ENCODE measurements around the gene HMCN1. TPM values are rescaled to one million over a fixed set of nuclear protein-coding genes. Genes with fewer than 3 reads are reported as not detected.

Gene HMCN1
- total RNA-seq, 1 donor from 2014 or later, result 1.6 TPM

DNA sequence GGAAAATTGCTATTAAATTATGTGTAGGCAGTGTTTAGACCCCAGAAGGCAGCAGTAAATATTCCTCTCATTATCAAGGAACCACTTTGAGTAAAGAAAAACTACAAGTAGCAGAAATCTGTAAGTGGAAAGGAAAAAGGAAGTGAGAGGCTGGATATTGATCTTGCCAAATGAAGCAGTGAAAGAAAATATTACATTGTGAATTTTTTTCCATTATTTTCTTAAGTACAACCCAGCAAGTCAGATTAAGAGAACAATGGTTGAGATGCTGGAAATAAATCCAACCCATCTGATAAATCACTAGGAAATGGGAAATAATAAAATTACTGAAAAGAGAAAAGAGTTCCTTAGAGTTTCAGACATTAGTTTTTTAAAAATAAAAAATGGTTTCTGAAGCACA, 106.7 kb downstream of the HMCN1 start:
- H3K4me3 ChIP-seq (ENCODE audit: low read depth, low read length), result no peak overlapping the region

DNA sequence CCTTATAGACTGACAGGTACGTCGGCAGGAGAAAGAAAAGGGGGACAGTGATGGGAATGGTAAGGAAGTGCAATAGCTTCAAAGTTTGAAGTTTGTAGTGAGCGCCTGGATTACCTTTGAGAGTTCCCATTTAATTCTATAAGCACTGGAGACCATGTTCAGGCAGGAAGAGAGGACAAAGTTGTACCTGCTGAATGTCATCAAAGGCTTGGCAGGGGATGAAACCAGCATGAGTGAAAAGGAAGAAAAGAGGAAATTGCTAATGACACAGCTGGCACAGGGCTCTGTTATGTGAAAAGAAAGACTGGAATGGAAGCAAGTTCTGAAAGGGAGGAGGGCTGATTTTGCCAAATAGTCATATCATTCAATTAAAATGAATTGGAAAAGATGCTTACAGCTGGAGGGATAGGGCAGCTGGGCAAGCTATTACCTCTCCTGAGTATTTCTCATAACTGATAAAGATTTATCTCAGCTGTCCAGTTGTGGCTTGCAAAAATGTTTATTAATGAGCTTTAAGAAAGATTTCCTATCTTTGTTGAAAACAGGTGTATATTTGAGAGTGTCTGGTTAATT, 109.2 kb downstream of the HMCN1 start:
- H3K4me3 ChIP-seq (ENCODE audit: low read depth, low read length), result no peak overlapping the region
- no peak for DNase-seq (ENCODE audit: low read depth)
- TF ChIP-seq, protein P1, sequence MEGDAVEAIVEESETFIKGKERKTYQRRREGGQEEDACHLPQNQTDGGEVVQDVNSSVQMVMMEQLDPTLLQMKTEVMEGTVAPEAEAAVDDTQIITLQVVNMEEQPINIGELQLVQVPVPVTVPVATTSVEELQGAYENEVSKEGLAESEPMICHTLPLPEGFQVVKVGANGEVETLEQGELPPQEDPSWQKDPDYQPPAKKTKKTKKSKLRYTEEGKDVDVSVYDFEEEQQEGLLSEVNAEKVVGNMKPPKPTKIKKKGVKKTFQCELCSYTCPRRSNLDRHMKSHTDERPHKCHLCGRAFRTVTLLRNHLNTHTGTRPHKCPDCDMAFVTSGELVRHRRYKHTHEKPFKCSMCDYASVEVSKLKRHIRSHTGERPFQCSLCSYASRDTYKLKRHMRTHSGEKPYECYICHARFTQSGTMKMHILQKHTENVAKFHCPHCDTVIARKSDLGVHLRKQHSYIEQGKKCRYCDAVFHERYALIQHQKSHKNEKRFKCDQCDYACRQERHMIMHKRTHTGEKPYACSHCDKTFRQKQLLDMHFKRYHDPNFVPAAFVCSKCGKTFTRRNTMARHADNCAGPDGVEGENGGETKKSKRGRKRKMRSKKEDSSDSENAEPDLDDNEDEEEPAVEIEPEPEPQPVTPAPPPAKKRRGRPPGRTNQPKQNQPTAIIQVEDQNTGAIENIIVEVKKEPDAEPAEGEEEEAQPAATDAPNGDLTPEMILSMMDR (conservative IDR thresholded peaks at IDR 0.05; ENCODE audit: low read depth, low read length), result no peak

More for the DNA sequence above, 106.7 kb downstream of the HMCN1 start:
- TF ChIP-seq, protein P1 (conservative IDR thresholded peaks at IDR 0.05; ENCODE audit: low read depth, low read length), result no peak
- DNase-seq (ENCODE audit: low read depth), result no peak

DNA sequence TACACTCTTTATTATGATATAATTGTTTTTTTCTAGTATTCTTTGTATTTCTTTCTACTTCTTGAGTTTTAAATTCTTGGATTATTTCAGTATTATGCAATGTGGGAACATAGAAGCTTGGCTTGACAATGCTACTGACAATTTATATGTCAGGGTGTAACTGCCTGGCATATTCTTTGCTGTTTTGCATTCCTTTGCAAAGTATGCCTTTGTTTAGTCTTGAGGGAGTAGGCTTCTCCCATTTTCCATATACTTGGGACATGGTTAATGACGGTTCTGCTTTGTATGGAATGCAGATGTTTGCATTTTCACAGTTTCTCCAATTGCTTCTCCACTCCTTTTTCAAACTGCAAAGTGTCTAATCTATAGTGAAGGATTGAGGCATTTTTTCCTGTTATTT, 109.8 kb downstream of the HMCN1 start:
- DNase-seq (ENCODE audit: low read depth), result no peak
- TF ChIP-seq, protein P1 (conservative IDR thresholded peaks at IDR 0.05; ENCODE audit: low read depth, low read length), result no peak
- no peak overlapping the region for H3K4me3 ChIP-seq (ENCODE audit: low read depth, low read length)

DNA sequence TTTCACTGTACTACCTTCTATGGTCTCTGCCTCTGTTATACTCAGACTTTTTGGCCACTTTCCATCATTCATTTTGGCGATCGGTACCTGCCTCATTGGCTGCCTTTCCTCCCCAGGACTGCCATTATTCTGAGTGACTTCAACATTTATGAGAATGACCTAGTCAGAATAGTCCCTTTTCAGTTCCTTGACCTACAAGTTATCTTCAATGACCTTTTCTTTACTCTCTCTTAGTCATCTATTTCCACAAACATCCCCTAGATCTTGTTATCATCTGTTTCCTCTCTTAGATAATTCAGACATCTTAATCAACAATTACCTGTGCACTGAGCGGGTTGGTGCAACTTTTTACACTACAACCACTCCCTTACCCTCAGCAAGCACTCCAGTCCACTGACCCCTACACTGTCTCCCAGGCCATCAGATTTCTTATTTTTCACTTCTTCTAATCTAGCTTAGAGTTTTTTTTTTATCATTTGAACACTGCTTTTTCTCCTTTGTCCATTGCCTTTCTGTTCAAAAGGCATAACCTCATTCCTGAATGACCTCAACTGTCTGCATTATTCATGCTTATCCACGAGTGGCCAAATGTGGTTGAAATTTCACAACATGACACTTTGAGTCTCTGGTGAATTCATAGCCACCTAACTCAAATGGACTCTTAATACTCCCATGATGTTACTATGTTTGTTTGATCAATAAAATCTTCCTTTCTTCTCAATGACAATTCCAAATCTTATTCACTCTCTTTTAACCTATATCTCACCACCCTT, 112.7 kb downstream of the HMCN1 start:
- no peak overlapping the region for H3K4me3 ChIP-seq (ENCODE audit: low read depth, low read length)
- DNase-seq (ENCODE audit: low read depth), result peak; percentile 76
- TF ChIP-seq, protein P1 (conservative IDR thresholded peaks at IDR 0.05; ENCODE audit: low read depth, low read length), result no peak

DNA sequence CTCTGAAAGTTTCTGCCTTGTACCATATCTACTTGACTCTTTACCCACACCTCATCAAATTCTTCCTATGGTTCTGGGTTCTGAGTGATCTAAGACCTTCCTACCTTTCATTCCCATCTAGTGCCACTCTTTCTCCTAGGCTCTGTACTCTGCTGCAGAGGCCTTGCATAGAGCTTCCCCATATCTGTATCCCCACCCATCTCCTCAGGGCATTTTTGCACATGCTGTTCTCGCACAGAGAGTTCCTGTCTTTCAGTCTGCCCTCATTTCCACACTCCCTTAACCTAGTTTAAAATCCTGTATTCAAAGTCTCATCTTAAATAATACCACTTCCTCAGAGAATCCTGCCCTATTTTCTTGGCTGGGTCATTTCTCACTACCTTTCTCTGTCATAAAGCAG, 114.8 kb downstream of the HMCN1 start:
- H3K4me3 ChIP-seq (ENCODE audit: low read depth, low read length), result no peak overlapping the region
- no peak for DNase-seq (ENCODE audit: low read depth)
- TF ChIP-seq, protein P1 (conservative IDR thresholded peaks at IDR 0.05; ENCODE audit: low read depth, low read length), result no peak

DNA sequence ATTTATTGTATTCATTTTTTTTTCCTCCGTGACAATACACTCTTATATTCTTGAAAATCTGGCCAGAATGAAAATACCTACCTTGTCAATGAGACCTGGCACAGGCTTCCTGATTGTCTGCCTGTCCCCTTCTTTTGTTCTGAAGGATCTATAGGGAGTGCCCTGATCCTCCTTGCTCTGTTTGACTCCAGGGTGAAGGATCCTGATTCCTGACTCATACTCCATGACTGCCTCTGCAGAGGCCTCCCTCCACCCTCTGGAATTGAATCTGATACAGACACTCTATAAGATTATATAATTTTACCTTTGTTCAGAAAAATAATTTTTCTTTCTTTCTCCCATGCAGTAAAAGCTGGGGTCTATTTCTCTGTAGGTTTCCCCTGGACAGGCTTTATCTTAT, 116.2 kb downstream of the HMCN1 start:
- TF ChIP-seq, protein P1 (conservative IDR thresholded peaks at IDR 0.05; ENCODE audit: low read depth, low read length), result no peak
- H3K4me3 ChIP-seq (ENCODE audit: low read depth, low read length), result no peak overlapping the region
- no peak for DNase-seq (ENCODE audit: low read depth)

DNA sequence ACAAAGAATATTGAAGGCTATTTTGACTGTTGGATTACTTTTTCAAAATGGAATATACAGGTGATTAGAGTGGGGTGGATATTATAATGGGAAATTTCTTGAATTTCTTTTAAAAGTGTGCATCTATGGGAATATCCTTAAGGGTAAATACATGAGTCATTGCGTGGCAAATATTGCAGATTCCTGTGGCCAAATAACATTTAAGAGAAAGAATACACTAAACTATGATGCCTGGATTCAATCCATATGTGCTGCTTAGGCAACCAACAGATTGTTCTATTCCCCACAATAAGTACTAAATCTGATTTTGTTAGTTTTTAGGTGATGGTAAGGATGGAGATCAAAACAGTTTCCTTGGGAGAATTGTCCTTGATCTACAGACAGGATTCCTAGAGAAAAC, 119.5 kb downstream of the HMCN1 start:
- no peak for DNase-seq (ENCODE audit: low read depth)
- TF ChIP-seq, protein P1 (conservative IDR thresholded peaks at IDR 0.05; ENCODE audit: low read depth, low read length), result no peak
- H3K4me3 ChIP-seq (ENCODE audit: low read depth, low read length), result no peak overlapping the region

Measured in epithelial cell of proximal tubule (primary cell).